IPS-NIHi7 (cell line): ENCODE data around the gene RNF220.
"Not testable (repeated sequence)": the region's sequence is repeated elsewhere in the genome, so short reads cannot be mapped to it uniquely, and the experiment has no call there.

ENCODE experiments used
- DNase-seq: peaks from one replicate; pipeline ENCODE4 v3.0.0; 2012; ENCODE audit warnings: mixed read lengths; ENCODE audit errors: extremely low spot score

Gene RNF220

DNA sequence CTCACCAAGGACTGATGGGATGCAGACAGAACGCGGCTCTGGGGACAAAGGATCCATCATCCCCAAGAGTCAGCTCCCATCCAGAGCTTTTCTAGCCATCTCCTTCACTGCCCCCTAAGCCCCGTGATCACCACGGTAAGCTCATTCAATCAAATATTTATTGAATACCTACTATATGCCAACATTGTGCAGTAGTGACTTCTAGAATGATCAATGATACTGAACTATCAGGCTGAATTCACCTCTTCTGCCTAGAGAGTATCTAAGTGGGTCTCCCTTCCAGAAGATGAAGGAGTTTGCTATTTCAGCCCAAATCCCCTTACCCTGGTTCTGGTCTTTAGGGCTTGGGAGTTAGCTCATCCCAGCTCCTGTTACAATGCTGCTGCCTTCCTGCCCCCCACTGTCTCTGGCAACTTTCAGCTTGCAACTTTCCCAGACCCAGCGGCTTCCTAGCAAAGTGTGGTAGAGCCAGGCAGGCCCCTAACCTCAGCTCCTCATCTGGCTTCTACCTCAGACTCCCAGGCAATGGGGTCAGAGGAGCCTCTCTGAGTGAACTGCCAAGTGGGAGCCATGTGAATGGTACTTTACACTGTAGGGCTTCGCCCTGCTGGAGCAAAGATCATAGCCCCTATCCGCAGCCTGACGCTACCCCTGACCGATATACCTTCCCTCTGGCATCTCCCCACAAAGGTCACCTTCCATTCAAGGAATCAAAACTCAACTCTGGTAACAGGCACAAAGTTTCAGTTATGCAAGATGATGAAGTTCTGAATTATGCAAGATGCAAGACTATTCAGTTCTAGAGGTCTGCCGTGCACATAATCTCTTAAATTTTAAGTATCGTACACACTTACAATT is 248.3 kb downstream of the RNF220 start:
- no peak for DNase-seq

DNA sequence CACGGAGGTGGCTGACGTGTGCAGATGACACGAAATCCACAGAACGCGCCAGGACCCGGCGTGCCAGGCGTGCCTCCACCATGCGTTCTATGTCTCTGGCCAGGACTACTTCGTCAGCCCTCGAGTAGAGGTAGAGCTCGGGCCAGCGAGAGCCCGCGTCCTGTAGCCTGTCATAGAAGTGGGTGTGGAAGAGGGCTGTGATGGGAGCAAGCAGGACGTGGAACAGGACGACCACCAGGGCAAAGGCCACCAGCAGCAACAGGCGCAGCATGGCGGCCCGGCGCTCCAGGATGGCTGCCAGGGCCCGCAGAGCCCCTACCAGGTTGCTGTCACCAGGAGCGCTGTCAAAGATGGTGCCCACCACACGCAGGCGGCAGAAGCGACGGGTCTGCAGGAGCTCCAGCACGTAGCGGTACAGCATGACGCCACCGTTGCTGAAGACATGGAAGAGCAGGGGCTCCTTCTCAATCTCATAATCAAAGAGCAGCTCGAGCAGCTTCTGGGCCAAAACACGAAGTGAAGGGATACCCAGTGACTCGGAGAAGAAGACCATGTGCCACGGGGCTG is 249.6 kb downstream of the RNF220 start:
- DNase-seq = no peak

DNA sequence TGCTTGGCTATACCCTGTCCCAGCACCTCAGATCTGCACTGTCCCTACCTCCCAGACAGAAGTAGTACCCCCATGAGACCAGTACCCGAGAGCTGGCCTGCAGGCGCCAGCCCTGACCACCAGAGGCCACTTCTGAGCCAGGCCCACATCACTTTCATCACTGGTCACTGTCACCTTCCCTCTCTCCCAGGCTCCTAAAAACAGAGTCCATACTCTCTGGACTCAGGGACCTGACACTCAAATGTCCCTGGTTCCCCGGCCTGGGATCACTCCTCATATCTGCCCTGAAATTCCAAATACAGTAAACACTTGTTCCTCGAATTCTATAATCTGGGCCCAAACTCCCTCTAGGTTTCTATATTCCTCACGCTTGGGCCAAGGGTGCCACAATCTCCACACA is 250.6 kb downstream of the RNF220 start:
- DNase-seq = peak; percentile 66

DNA sequence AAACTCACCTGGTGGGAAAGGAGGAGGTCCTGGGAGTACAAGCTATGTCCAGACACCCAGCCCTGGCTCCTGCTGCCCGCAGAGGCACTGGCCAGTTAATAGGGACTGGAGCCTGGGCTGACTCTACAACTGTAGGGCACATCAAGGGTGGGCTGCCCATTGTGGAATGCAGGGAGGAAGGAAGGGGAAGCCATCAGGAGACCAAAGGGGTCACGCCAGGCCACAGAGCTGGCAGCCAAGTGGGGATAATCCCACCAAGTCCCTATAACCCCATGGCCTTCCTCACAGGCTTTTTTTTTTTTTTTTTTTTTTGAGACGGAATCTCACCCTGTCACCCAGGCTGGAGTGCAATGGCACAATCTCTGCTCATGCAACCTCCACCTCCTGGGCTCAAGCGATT is 254.5 kb downstream of the RNF220 start:
- no peak for DNase-seq

DNA sequence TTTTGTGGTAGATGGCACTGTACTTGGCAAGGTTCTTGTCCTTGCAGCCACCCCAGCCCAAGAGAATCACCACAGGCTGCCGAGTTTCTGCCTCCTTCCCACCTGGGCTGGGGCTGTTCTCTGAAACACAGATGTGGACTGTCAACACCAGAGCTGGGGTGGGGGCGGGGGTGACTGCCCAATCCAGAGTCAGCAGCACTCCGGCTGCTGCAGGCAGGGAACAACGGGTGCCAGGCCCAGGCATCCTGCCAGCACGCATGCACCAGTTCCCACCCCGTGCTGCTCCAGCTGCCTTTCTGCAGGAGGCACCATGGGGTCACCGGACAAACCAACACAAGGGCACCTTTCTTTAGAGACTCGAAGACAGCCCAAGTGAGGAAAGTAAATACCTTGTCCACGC is 255.1 kb downstream of the RNF220 start:
- DNase-seq = no peak

DNA sequence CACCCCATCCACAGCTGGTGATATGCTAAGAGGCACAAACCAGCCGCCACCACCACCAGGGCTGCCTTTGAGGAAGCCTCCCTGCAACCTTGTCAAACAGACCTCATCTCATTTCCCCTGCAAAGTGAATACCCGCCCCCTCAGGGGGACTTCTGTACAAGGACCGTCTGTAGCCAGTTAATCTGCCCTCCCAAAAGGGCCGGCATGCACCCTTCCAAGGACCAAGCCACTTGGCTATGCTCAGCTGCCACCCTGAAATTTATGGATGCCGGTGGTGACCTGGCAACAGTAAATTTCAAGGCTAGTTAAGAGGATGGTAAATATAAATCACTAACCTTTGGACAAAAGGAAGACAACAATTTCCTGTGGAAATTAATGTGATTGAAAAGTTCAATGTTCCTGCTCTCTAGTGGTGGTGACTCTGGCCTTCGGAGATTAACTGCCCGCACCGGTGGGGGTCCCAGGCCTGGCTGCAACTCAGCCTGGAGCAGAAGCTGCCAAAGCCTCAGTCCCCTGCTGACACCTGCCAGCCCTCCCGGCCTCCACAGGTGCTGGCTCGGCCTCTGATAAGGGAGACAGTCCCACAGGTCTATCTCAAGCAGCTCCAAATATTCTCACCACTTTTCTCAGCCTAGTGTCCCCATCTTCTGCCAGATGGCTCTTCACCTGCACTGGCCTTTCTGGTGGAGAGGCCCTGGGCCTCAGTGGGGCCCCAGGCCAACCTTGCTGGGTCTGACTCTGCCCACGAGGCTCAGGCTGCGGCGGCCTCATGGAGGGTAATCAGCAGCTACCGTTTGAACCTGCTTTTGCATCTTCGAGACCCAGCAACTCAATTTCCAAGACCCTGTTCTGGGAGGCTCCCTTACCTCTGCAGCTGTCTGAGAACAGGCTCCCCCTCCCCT is 257.0 kb downstream of the RNF220 start:
- no peak for DNase-seq

DNA sequence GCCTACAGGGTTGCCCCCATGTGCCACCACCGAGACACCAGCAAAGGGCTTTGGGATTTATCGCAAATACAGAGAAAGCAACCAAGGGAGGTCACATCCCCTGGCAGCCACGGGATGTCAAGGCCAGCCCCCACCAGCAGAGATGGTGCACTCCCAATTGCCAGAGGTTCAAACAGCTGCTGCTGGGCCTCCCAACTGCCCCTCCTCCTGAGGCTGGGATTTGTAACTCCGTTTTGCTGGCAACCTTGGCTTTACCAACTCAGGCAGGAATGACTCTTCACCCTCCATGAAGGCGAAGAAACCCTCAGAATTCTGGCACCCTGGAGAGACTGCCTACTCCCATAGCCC is 257.6 kb downstream of the RNF220 start:
- no peak for DNase-seq

DNA sequence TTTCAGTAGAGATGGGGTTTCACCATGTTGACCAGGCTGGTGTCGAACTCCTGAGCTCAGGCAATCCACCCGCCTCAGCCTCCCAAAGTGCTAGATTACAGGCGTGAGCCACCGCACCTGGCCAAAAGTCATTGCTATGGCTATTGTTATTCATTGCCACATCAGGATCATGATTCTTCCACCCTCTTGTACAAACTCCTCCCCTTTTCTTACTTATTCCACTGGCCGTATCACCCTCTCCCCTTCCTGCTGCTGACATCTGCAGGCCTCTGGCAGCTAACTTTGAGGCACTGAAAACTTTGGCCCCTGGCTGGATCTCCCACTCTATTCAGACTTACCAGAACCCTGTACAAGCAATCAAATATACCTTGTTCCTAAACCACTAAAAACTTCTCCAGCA is 258.4 kb downstream of the RNF220 start:
- DNase-seq = no peak

DNA sequence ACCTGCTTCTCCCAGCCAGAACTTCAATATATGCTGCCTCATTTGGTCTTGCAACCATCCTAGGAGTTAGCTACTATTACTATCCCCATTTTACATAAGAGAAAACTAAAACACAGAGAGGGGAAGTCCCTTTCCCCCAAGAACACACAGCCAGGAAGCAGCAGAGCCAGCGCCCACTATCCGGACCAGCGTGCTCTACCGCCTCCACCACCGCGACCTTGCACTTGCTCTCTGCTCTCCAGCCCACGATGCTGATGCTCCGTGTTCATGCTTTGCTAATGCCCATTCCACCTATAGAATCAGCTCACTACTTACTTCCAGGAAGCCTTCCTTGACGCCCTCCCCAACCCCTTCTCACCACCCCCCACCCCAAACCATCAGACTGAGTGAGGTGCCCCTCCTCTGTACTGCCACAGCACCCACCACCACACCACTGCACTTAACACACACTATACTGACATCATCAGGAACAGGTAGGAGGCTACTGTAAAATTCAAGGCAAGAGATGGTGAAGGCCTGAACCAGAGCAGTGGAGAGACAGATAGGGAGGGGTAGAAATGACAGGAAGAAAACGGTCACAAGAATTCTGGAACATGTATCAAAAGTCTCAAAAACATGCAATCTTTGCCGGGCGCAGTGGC is 259.8 kb downstream of the RNF220 start:
- no peak for DNase-seq

DNA sequence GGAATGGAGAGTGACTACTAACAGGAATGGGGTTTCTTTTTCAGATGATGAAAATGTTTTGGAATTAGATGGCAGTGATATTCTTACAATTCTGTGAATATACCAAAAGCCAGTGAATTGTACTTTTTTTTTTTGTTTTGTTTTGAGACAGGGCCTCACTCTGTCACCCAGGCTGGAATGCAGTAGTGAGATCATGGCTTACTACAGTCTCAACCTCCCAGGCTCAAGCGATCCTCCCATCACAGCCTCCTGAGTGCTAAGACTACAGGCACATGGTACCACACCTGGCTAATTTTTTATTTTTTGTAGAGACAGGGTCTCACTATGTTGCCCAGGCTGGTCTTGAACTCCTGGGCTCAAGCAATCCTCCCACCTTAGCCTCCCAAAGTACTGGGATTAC is 261.7 kb downstream of the RNF220 start:
- not testable (repeated sequence) for DNase-seq

DNA sequence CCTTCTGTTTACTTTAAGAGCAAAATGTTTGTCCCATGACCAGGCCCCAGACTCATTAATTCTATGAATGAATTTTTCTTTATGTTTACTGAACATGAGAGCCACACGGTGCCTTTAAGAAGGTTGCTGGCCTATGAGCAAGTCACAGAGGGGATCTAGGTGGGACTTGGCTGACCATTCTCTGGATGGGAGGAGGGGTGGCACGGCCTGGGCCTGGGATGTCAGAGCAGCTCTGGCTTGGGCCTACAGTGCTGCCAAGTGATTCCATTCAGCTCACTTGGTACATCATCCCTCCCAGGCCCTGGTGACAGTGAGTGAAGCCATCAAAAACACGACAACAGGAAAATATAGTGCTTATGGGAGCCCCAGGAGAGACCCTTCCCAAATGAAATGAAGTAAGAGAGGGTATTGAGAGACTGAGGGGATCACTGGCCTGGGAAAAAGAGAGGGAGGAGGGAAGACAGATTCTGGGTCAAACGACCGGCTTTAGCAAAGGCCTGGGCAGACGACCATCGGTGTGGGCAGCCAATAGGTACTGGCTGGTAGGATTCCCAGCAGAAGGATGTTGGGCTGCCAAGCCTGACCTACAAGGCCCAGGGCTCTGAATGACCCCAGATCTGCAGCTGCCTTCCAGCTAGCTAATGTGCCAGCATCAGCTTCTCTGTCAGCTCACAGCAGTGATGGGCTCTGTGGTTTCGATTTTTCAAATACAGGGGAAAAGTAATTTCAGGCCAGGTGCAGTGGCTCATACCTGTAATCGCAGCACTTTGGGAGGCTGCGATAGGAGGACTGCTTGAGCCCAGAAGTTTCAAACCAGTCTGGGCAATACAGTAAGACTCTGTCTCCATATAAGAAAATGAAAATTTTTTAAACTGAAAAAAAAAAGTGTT is 265.9 kb downstream of the RNF220 start:
- no peak for DNase-seq

DNA sequence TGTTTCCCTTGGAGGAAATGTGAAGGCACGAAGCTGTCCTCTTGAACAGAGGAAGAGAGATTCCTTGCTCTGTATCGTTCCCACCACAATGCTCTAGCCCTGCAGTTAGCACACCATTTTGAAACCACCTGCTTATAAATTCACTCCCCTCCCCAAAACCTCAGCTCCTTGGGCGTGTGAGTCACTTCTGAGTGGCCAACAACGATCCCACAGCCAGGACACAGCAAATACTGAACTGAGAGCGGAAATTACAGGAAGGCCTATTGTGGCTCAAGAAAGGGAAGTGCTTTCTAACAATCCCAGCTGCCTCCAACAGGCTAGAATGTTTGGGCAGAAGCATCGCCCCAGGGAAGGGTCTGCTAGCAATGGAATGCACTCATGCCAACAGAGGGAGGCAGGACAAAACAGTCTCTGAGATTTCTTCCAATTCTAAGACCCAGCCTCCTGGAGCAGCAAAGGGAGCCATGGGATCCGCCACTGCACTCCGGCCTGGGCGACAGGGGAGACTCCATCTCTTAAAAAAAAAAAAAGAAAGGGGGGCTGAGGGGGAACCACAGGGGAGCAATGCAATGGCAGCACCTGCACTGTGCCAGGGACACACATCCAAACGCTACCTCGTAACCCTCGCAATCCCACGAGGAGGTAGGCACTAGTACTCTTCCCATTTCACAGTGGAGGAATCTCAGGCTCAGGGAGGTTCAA is 267.4 kb downstream of the RNF220 start:
- DNase-seq = no peak

DNA sequence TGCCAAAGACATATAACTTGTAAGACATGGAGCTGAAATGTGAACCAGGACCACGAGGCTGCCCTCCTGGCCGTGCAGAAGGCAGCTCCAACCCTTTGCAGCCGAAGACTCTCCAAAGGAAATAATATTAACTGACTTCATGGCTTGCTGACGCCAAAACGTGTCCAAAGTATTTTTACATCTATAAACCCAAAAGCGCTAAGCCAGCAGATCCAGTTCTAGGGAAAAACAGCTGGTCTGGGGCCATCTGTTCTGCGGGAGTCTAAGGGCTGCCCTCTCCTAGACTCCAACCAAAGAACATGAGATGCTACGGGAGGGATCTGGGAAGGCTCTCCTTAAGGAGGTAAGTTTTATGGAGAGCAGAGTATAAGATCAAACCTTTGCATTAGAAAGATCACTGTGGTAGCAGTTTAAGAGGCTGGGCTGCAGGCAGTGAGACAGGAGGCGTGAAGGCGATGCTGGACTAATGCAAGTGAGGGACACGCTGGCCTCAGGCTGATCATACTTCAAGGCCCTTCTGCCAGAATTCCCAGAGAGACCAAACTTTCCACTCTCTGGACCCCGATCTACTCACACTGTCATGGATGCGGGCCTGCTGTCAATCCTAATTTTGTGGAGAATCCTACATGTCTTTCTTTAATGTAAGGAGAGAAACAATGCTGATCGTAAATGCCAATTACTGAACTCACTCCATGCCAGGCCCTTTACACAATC is 268.1 kb downstream of the RNF220 start:
- no peak for DNase-seq

DNA sequence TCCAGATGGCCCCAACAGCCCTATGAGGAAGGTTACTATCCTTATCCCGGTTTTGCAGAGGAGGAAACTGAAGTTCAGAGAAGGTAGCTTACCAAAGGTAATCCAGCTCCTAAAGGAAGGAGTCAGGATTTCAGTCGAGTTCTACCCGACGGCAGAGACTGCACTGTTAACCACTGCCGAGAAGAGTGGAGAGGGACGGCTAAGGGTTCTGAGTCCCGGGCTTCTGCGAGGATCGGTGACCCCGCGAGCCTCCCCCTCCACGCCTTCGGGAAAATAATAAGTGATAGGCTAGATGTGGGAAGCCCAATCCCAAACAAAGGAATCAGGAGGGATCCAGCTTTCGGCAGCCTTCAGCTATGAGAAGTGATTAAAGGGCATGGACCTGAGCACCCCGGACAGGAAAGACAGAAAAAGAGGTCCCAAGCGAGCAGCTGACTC is 268.6 kb downstream of the RNF220 start:
- no peak for DNase-seq

DNA sequence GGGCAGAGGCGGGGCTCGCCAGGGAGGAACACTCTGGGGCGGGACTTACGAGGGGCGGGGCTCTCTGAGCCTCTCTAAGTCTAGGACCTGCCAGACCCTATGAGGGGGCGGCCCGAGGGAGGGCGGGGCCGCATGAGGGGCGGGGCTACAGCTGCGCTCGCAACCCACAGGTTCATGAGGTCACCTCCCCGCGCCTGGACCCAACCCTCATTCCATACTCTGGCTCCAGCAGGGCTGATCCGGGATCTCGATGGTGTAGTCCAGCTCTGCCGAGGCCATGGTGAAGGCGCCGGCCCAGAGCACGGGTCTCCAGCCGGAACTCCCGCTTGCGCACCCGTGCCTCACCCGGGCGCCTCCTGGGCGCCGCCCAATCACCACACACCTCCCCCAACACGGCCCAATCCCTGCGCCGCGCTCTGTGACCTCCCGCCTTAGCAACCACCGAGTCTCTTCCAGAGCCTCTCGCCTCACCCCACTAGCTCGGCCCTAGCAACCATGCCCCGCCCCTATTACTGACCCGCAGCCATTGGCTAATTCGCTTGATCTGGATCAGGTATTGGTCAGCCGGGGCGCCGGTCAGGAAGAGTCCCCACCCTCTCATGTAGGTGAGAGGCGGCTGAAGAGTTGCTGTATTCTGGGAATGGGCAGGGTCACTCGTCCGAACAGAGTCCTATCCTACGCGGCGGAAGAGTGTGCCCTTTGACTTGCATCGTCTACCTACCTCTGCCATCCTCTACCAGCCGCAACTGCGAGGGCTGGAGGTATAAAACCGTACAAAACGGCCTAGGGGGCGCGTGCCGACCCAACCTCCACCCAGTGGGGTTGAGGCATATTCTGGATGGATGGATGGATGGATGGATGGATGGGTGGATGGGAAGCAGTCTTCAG is 269.3 kb downstream of the RNF220 start, which contains the start of the genes ARMH1 and TMEM53:
Gene ARMH1, plus strand, starts transcription at position 602 of the 888 bp plus-strand sequence. CDS start 14,984 bp downstream, outside the sequence.
Gene TMEM53, minus strand, starts transcription at position 369 of the 888 bp plus-strand sequence. Its CDS starts 90 bp downstream, at position 279.
- peak; percentile 98 for DNase-seq

DNA sequence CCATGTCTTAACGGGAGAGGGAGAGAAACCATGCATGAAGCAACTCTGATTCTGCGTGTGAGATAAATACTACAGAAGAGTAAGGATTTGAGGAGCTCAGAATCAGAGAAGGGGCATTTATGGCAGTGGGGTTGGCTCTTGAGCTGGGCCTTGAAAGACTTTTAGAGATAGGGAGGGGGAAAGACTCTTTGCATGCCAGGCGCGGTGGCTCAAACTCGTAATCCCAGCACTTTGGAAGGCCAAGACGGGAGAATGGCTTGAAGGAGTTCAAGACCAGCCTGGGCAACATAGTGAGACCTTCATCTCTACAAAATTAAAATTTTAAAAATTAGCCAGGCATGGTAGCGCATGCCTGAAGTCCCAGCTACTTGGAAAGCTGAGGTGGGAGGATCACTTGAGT is 270.1 kb downstream of the RNF220 start:
- no peak for DNase-seq

DNA sequence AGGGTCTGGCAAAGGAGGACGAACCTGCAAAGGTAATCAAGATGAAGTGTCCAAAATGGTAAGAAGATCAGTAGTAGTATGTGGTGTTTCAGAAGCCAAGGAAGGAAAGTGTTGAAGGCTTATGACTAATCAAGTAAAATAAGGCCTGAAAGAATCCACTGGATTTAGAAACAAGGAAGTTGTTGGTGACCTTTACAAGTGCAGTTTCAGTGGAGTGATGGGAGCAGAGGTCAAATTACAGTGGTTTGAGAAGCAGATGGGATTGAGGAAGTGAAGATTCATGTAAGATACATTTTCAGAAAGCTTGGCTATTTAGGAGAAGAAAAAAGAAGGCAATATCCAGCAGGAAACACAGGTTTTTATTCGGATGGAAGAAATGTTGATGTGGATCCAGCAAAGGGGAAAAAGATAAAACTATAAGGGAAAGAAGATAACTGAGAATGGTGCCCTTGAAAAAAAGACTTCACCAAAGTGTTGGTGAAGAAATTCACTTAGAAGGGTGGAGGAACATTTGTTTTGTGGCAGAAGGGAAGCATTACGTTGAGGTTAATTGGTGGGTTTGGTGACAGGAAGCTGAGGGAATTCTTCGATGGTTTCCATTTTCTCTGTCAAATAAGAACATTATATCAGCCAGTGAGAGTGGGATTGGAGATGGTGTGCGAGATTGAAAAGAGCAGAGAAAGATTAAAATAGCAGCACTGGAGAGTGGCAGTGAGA is 271.6 kb downstream of the RNF220 start:
- no peak for DNase-seq
